ENCODE measurements around the gene SIRPG. TPM values are rescaled to one million over a fixed set of nuclear protein-coding genes. Genes with fewer than 3 reads are reported as not detected.

Gene SIRPG
- total and polyA plus RNA-seq, 4 donors: 0.32 to 0.71 (median 0.42) TPM; not detected in 1

- TF ChIP-seq REST (IDR thresholded peaks at IDR 0.05): no peak
- TF ChIP-seq HNF4A (conservative IDR thresholded peaks at IDR 0.05): no peak
- TF ChIP-seq RAD21 (IDR thresholded peaks at IDR 0.05): no peak
- no peak for TF ChIP-seq TAF1 (conservative IDR thresholded peaks at IDR 0.05)
Observed at GRCh38 chr20:1663917-1664316, 6.3 kb upstream of the SIRPG start (continued).

- H3K27me3 ChIP-seq (ENCODE audit: control insufficient read depth in 4 of 4, insufficient read depth in 4 of 4, low read length in 3 of 4): peaks cover 0 to 13% (median 1%) of the 10 kb centered on the region in 4 donors
- no peak overlapping the region for H3K27ac ChIP-seq (ENCODE audit: low read depth in 1 of 2, low read length in 2 of 2)
- no peak for DNase-seq (ENCODE audit: low spot score)
- H3K9ac ChIP-seq (ENCODE audit: low read depth in 1 of 2, low read length in 2 of 2): no peak overlapping the region
- no peaks in the 10 kb centered on the region for H3K4me1 ChIP-seq (ENCODE audit: control insufficient read depth in 4 of 4, insufficient read depth in 4 of 4, low read length in 3 of 4)
- TF ChIP-seq GABPA (IDR thresholded peaks at IDR 0.05 in 1 of 2, conservative IDR thresholded peaks at IDR 0.05 in 1 of 2) (no peak), JUND (IDR thresholded peaks at IDR 0.05) (no peak), YY1 (IDR thresholded peaks at IDR 0.05) (no peak), ZBTB33 (IDR thresholded peaks at IDR 0.05) (no peak), ATF3 (IDR thresholded peaks at IDR 0.05) (no peak), REST (IDR thresholded peaks at IDR 0.05) (no peak), EGR1 (IDR thresholded peaks at IDR 0.05; ENCODE audit: low read depth in 2 of 2) (no peak), TAF1 (conservative IDR thresholded peaks at IDR 0.05) (no peak), CTCF (IDR thresholded peaks at IDR 0.05; ENCODE audit: low read depth, low read length, missing input control) (no peak), FOXA2 (IDR thresholded peaks at IDR 0.05) (no peak), RXRA (IDR thresholded peaks at IDR 0.05) (no peak), FOXA1 (IDR thresholded peaks at IDR 0.05) (no peak), HNF4A (conservative IDR thresholded peaks at IDR 0.05) (no peak), NR2F2 (IDR thresholded peaks at IDR 0.05) (no peak), RAD21 (IDR thresholded peaks at IDR 0.05) (no peak), SP1 (IDR thresholded peaks at IDR 0.05) (no peak), MAX (IDR thresholded peaks at IDR 0.05) (no peak)
- H3K9me3 ChIP-seq (ENCODE audit: control insufficient read depth in 4 of 4, low read length in 3 of 4): no peaks in the 10 kb centered on the region
- WGBS: 47% methylated on average over 2 of the region's 2 CpGs
- no peak overlapping the region for H3K4me3 ChIP-seq (ENCODE audit: low read depth in 1 of 3, low read length in 3 of 3)
- H3K36me3 ChIP-seq (ENCODE audit: control insufficient read depth in 4 of 4, insufficient read depth in 3 of 4, low read depth in 1 of 4, low read length in 3 of 4): no peaks in the 10 kb centered on the region
Observed at GRCh38 chr20:1661542-1662299, 4.1 kb upstream of the SIRPG start.

Measured in liver (tissue), 9 donors.